ENCODE data around the gene ZFTA. TPM values are rescaled to one million over a fixed set of nuclear protein-coding genes. Genes with fewer than 3 reads are reported as not detected.

Gene ZFTA
- polyA plus RNA-seq, 3 donors: 1.2 TPM; not detected in 2

- Mint-ChIP-seq H3K27me3 (ENCODE audit: low read depth in 3 of 3) (peaks cover 0 to 2% (median 2%) of the 10 kb centered on the region in 3 donors), H3K27ac (peak overlapping the region in 1 of 7 donors; percentile 63), H3K4me1 (no peaks in the 10 kb centered on the region), H3K4me3 (no peak overlapping the region), H3K9me3 (no peaks in the 10 kb centered on the region), H3K36me3 (peaks cover 56 to 75% of the 10 kb centered on the region in 2 donors)
- Histone ChIP-seq H3K4me1 (ENCODE audit: control insufficient read depth in 1 of 2, insufficient read depth in 2 of 2, low read length in 2 of 2) (no peaks in the 10 kb centered on the region), H3K36me3 (replicated peaks in 1 of 2; ENCODE audit: control insufficient read depth in 1 of 2, insufficient read depth in 2 of 2, low read length in 2 of 2) (peaks cover 70 to 86% of the 10 kb centered on the region in 2 donors), H3K4me3 (replicated peaks in 1 of 3; ENCODE audit: low read depth in 2 of 3, low read length in 3 of 3) (no peak overlapping the region), H3K79me2 (ENCODE audit: insufficient read depth, low read length) (peaks cover 7% of the 10 kb centered on the region), H4K20me1 (ENCODE audit: insufficient read depth, low read length) (peaks cover 65% of the 10 kb centered on the region), H2AFZ (ENCODE audit: insufficient read depth, low read depth, low read length, poor library complexity, severe bottlenecking) (no peak overlapping the region), H3K27ac (ENCODE audit: low read depth in 1 of 2, low read length in 2 of 2) (no peak overlapping the region), H3K9me3 (replicated peaks in 1 of 2; ENCODE audit: control insufficient read depth in 1 of 2, insufficient read depth in 1 of 2, low read length in 2 of 2) (no peaks in the 10 kb centered on the region), H3K4me2 (replicated peaks; ENCODE audit: extremely low read depth, low read length, poor library complexity, severe bottlenecking) (no peak overlapping the region), H3K9ac (ENCODE audit: insufficient read depth, low read length, poor library complexity, severe bottlenecking) (no peak overlapping the region), H3K27me3 (ENCODE audit: control insufficient read depth in 2 of 2, insufficient read depth in 2 of 2, low read length in 2 of 2) (no peaks in the 10 kb centered on the region)
- WGBS (ENCODE audit: insufficient coverage): no CpG with 5 or more reads among the region's 5 CpGs
- intact Hi-C loops (cut with micrococcal nuclease): no loop called here
- no peak for DNase-seq
- TF ChIP-seq CTCF (IDR thresholded peaks at IDR 0.05): no peak
Observed at GRCh38 chr11:63756919-63757761, 11.4 kb downstream of the ZFTA start.

GRCh38 chr11:63749624-63750023 lies 19.0 kb downstream of the ZFTA start:
- no peak for TF ChIP-seq CTCF (IDR thresholded peaks at IDR 0.05)
- Histone ChIP-seq H3K4me1 (ENCODE audit: control insufficient read depth in 1 of 2, insufficient read depth in 2 of 2, low read length in 2 of 2) (peaks cover 0 to 5% of the 10 kb centered on the region in 2 donors), H3K4me3 (replicated peaks in 1 of 3; ENCODE audit: low read depth in 2 of 3, low read length in 3 of 3) (no peak overlapping the region), H3K79me2 (ENCODE audit: insufficient read depth, low read length) (peaks cover 67% of the 10 kb centered on the region), H3K27ac (ENCODE audit: low read depth in 1 of 2, low read length in 2 of 2) (no peak overlapping the region), H4K20me1 (ENCODE audit: insufficient read depth, low read length) (peaks cover 95% of the 10 kb centered on the region), H3K9me3 (replicated peaks in 1 of 2; ENCODE audit: control insufficient read depth in 1 of 2, insufficient read depth in 1 of 2, low read length in 2 of 2) (no peaks in the 10 kb centered on the region), H2AFZ (ENCODE audit: insufficient read depth, low read depth, low read length, poor library complexity, severe bottlenecking) (no peak overlapping the region), H3K4me2 (replicated peaks; ENCODE audit: extremely low read depth, low read length, poor library complexity, severe bottlenecking) (no peak overlapping the region), H3K9ac (ENCODE audit: insufficient read depth, low read length, poor library complexity, severe bottlenecking) (no peak overlapping the region), H3K36me3 (replicated peaks in 1 of 2; ENCODE audit: control insufficient read depth in 1 of 2, insufficient read depth in 2 of 2, low read length in 2 of 2) (peaks cover 64 to 71% of the 10 kb centered on the region in 2 donors), H3K27me3 (ENCODE audit: control insufficient read depth in 2 of 2, insufficient read depth in 2 of 2, low read length in 2 of 2) (no peaks in the 10 kb centered on the region)
- DNase-seq: no peak
- Mint-ChIP-seq H3K27me3 (ENCODE audit: low read depth in 3 of 3) (no peaks in the 10 kb centered on the region), H3K36me3 (peaks cover 45 to 70% of the 10 kb centered on the region in 2 donors), H3K9me3 (no peaks in the 10 kb centered on the region), H3K27ac (peak overlapping the region in 2 of 7 donors; percentile 31 to 38), H3K4me3 (no peak overlapping the region), H3K4me1 (peaks cover 18% of the 10 kb centered on the region)
- intact Hi-C loops (cut with micrococcal nuclease): no loop called here
- 100% methylated on average over 3 of the region's 4 CpGs for WGBS (ENCODE audit: insufficient coverage)

All from CD14-positive monocyte (primary cell).